NCI-H524 treated with DMSO at 0.1 percent for 48 hours (cell line): Measurements from ENCODE around the gene ETV6.
"Not testable (repeated sequence)": the region's sequence is repeated elsewhere in the genome, so short reads cannot be mapped to it uniquely, and the experiment has no call there.

Experiments
- DNase-seq: peaks from one replicate; lab custom pipeline; 2025; lab: John Stamatoyannopoulos, UW

ETV6 gene

DNA sequence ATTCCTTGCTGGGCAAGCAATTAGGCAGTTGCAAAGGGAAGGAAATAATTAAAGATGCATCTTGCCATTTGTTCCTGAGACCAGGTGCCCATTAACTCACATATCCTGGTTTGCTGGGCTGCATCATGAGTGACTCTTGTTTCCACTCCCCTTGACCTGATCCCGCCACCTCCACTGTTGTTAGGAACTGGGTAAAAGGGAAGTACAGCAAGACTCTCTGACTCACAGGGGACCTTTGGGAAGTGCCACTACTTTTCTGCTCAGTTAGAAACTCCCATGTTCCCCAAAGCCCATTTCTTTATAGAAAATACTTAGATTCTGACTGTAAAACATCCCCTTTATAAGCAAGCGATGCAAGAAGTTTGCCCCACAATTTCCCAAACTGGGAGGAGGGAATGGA, 235.2 kb downstream of the ETV6 start:
- no peak for DNase-seq

DNA sequence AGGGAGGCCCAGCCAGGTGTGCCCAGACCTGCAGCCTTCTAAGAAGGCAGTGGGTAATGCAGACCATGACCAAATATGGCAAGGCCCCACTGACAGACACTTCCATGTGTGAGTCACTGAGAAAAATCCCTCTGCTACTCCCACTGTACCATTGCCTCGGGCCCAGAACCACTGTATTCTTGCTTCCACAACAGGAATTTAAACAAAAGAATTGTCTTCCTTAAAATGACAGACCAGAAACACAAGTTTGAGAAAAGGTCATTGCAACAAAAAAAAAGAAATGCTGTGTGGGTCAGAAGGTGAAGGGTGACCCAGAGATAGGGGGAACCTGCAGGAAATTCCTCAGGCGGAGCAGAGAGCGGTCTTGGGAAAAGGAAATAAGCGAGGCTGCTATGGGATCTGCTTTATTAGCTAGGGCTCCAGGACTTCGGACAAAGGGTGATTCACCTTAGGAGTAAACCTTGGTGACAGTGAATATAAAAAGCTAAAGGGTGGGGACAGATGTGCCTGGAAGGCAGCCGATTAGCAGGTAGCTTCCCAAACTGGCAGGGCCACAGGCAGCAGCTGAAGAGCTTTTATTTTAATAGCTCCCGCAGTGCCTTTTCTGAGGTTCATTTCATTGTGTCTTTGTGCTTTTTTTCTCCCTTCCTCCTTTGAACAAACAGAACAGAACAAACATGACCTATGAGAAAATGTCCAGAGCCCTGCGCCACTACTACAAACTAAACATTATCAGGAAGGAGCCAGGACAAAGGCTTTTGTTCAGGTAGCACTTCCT, 236.0 kb downstream of the ETV6 start:
- no peak for DNase-seq

GRCh38 chr12:11886339-11886738, 236.9 kb downstream of the ETV6 start:
- DNase-seq: no peak

GRCh38 chr12:11888029-11888428, 238.6 kb downstream of the ETV6 start:
- DNase-seq: no peak

DNA sequence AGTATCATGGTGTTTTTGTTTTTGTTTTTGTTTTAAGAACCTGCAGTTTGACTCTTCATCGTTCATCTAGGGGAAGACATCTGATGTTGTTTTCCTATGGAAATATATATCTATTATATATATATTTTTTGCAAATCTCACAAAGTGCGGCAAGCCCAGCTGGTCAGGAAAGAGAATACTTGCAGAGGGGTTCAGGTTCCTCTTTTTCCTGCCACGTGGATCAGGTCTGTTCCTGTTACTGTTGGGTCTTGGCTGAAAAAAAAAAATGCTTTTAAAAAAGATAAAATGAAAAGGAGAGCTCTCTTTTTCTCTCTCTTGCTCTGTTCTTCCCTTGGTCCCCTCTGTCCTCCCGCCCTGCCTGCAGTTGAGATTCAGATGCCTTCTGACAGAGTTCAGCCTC, 241.9 kb downstream of the ETV6 start:
- no peak for DNase-seq

DNA sequence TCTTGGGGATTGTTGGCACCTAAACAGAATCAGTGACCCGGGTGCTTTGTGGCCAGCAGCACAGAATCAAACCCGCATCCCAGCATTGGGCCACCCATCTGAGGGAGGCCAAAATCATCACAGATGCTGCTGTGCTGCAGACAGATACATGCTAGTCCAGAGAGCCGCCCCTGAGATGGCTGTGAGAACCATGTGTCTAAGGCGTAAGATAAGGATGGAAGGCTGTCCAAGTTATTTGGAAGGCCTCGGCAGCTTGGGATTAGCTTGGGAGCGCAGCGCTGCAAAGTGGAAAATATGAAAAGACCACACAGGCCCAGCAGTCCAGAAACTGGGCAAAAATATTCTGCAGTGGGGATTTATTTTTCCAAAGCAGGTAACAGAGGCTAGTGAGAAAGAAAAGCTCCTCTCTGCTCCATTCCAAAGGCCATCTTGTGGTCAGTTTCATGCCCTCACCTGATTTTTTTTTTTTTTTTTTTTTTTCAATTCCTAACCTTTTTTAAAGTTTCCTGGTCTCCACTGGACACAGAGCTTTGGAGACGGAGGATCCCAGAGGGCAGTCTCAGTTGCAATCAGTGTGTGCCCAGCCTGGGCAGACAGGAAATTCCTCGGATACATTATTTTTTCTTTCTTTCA, 242.4 kb downstream of the ETV6 start:
- DNase-seq: no peak

DNA sequence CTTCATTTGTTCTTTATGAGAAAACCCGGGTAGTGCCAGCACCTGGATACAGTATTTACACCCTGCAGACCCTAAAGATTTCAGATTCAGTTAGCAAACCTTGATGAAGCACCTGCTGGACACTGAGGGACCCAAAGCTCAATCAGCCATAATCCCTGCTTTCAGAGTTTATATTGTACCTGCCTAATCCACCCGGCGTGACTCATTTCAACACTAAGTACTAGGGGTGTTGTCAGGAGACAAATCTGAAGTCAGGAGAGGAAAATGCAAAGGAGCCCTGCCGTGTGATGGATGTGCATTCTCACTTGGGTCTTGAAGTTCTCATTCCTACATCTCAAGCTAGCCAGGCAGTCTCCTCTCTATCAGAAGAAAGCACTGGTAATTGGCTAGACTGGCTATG, 244.5 kb downstream of the ETV6 start:
- no peak for DNase-seq

- DNase-seq: no peak
Observed at GRCh38 chr12:11894890-11895289, 245.4 kb downstream of the ETV6 start.

- DNase-seq: no peak
Observed at GRCh38 chr12:11895421-11896078, 246.1 kb downstream of the ETV6 start.

DNA sequence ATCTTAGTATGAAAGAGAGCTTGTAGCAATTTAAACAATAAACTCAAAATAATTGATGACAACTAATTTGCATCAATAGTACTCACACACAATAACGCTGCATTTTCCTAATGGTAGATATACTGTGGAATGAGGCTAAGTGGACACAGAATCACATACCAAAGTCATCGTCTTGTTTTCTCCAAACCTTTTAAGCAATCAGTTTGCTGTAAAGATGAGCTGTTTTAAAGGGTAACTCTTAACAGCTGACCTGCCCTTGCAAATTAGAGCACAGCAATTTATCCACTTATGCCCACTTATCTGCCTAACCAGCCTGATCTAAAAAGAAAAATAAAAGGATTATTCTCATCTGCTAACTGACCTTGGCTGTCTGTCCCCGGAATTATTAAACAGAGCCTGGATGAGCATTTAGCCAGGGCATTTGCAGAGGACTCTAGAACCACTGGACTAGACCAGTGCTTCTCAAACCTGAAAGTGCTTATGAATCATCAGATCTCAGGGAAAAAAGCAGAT, 247.0 kb downstream of the ETV6 start:
- DNase-seq: peak; percentile 90

- no peak for DNase-seq
Observed at GRCh38 chr12:11897923-11898322, 248.4 kb downstream of the ETV6 start.

DNA sequence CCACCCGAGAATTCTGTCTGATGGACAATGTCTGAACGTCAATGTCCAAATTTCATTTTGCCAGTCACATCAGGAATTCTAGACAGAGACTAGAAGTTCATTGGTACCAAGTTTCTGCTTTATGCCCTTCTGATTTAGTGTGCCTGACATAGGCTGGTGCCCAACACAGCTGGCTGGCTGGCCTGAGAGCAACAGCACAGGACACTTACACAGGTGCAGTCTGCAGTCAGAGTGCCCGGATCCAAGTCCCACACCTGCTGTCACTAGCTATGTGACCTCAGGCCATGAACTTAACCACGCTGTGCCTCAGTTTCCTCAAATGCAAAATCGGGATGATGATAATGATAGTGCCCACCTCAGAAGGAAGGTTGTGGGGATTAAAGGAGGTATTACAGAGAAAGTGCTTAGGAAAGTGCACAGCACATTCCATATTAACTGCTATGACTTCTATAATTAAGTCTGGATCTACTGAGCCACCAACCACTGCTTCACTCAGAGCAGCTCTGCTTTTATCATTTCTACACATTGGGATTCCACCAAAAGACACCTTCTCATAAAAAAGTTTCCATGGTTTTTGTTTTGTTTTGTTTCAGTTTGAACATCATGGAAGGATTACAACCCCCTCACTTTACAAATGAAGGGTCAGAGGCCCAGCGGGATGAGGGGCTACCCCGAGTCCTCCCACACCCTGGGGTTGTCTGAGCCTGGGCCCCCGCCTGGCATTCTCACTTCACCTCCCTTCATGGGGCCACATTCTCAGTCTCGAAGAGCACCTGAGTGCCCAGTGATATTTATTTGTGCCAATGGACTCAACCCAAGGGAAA, 252.4 kb downstream of the ETV6 start:
- DNase-seq: no peak

DNA sequence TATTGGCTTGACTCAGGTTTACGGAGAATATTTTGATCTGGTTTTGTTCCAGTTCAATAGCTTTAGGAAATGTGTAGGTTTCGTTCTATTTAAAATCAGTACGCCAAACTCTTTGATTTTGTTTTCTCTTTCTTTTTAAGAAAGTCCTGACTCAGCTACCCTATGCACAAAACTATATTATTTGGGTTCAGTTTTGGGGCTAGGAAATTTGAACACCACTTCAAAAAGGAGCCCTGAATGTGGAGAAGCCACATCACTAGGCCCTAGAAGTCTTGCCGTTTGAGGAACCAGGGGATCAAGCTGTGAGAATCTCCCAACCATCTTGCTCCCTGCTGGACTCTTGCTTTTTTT, 253.0 kb downstream of the ETV6 start:
- DNase-seq: no peak

DNA sequence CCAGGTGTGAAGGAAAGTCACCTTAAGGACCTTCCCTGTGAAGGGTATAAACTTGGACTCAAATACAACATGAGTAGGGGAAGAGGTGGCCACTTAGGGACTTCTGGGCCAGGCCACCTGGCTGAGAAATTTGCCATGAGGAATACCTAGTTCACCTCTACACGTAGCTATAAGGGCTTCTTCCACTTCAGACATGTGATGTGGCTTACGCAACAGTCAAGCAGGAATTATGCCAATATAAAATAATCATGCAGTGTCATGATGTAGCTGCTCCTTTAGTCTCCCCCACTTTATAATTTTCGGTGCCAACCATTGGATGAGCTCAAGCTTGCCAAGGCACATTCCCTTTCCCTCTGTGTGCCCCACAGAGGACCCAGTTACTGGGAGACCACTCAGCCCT, 254.7 kb downstream of the ETV6 start:
- no peak for DNase-seq

GRCh38 chr12:11905534-11905933, 256.1 kb downstream of the ETV6 start:
- DNase-seq: no peak

DNA sequence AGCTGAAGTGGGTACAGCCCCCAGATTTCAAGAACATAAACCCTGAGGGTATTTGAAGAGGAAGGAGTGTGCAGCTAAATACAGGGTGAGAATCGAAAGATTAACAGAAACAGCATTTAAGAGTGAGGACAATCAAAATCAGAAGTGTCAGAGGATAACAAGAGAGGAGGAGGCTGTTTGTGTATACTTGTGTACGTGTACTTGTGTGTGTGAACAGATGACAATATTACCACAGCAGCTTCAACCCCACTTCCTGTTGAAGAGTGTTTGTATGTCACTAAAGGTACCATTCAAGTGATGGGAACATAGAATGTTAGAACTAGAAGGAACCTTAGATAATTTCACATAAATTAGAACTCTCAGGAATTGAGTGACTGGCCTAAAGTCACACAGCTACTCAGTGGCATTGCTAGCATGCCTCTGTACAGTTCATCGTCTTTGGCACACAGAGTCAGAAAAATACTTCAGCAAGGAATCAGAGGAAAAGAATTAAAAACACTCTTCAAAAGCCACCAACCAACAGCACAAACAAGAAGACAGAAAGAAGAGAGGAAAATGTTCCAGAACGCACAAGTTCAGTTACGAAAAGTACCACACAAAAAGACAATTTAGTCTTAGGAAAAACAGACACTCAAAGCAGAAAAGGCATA, 256.9 kb downstream of the ETV6 start:
- no peak for DNase-seq

DNA sequence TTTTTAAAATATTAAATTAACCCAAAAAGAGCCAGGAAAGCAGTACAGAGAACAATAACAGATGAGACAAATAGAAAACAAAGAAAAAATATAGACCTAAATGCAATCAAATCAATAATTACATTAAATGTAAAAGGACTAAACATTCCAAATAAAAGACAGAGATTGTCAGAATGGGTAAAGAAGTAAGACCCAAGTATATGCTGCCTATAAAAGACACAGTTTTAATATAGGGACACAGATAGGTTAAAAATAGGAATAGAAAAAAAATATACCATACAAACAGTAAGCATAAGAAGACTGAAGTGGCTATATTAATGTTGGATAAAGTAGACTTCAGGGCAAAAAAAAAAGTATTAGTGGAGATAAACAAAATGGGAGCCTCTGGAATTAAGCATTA, 258.2 kb downstream of the ETV6 start:
- DNase-seq: no peak

DNA sequence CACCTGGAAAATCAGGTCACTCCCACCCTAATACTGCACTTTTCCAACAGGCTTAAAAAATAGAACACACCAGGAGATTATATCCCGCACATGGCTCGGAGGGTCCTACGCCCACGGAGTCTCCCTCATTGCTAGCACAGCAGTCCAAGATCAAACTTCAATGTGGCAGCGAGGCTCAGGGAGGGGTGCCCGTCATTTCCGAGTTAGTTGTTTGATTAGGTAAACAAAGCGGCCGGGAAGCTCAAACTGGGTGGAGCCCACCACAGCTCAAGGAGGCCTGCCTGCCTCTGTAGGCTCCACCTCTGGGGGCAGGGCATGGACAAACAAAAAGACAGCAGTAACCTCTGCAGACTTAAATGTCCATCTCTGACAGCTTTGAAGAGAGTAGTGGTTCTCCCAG, 259.9 kb downstream of the ETV6 start:
- not testable (repeated sequence) for DNase-seq

DNA sequence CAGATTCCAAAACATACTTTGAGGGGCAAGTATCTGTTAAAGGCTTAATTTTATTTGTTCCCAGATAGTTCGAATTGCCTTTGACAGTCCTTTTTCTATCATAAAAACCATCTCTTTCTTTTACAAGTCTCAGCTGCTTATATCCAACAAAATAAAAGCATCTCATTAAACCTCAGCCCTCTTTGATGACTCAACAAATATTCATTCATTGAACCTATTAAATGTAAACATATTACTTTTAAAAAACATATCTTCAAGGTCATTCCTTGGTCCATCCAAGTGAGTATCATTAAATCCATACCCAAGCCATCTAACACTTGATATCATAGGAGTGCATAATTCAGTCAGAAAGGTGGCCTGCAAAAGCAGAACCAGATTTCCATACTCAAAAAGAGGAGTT, 266.6 kb downstream of the ETV6 start:
- DNase-seq: no peak

DNA sequence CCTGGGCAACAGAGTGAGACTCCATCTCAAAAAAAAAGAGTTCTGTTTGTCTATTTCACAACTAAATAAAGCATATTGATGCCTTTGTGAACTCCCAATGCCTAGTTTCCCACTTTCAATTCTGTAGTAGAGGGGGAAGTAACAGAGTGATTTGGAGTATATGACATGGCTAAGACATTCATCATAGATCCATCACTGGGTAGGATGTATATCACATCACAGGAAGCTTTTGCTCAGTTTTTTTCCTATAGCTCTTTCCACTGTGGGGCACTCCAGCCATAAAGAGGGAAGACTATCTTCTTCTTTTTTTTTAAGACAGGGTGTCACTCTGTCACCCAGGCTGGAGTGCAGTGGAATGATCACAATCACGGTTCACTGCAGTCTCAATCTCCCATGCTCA, 267.3 kb downstream of the ETV6 start:
- no peak for DNase-seq

GRCh38 chr12:11917501-11917900, 268.0 kb downstream of the ETV6 start:
- DNase-seq: no peak

GRCh38 chr12:11920231-11920630, 270.8 kb downstream of the ETV6 start:
- DNase-seq: no peak
